ENCODE data around the gene OVCH1. TPM values are rescaled to one million over a fixed set of nuclear protein-coding genes. Genes with fewer than 3 reads are reported as not detected.

Gene OVCH1
- total and polyA plus RNA-seq, 9 of the 15 experiments (the other 6 are each of a cell fraction or from before 2014, with no cell fraction given) = not detected

Other genes with a start within 250 kb of the OVCH1 start
- 24.1 and 26.2 TPM in 2 replicates for gene ERGIC2, start 116.5 kb downstream of the OVCH1 start, total RNA-seq (2014; rRNA removed)
- gene ERGIC2, start 116.5 kb downstream of the OVCH1 start, total RNA-seq (2014; rRNA removed; fragmentation: Illumina TruSeq; extraction: Trizol) = 87.1 and 96.5 TPM in 2 replicates
- 64.6 and 75.7 TPM in 2 replicates for gene ERGIC2, start 116.5 kb downstream of the OVCH1 start, total RNA-seq (2015; rRNA removed; fragmentation: Illumina TruSeq; extraction: Trizol)
- gene ERGIC2, start 116.5 kb downstream of the OVCH1 start, total RNA-seq (2021) = 56.3 and 61.0 TPM in 2 replicates
- 37.9 and 54.9 TPM in 2 replicates for gene ERGIC2, start 116.5 kb downstream of the OVCH1 start, polyA plus RNA-seq (2011; rRNA removed)
- 60.6 and 86.2 TPM in 2 replicates for gene ERGIC2, start 116.5 kb downstream of the OVCH1 start, polyA plus RNA-seq (2014; fragmentation: Illumina TruSeq; extraction: Trizol)
- 100 to 1,000 TPM; 151 to 180 TPM for gene ERGIC2, start 116.5 kb downstream of the OVCH1 start, polyA plus RNA-seq (2014; fragmentation: Nextera tagmentation; extraction: Ambion mirVana)
- 34.5 and 35.2 TPM in 2 replicates for gene ERGIC2, start 116.5 kb downstream of the OVCH1 start, polyA plus RNA-seq (2014; rRNA removed)

Measured in K562 (cell line).